Measurements from ENCODE around the gene DOCK6.

- no peak for TF ChIP-seq CTCF (conservative IDR thresholded peaks at IDR 0.05; ENCODE audit: low read length)
- TF ChIP-seq EZH2phosphoT487 (IDR thresholded peaks at IDR 0.05; ENCODE audit: borderline replicate concordance, low read depth, low read length): no peak
These were observed 17.3 kb upstream of the DOCK6 start for GRCh38 chr19:11279505-11280236.
